GM12864 (cell line): ENCODE measurements around the gene VPS13D.

ENCODE experiments used
- DNase-seq: peaks from one replicate; pipeline ENCODE4 v3.0.0-alpha.2; 2011; ENCODE audit warnings: low read depth
- H3K4me3 ChIP-seq: 2 replicates; pipeline ENCODE4 v1.5.1; 2011; ENCODE audit warnings: mild to moderate bottlenecking, low read depth, low read length, control low read depth
- TF ChIP-seq, protein P1 (sequence below): IDR thresholded peaks from 2 replicates; pipeline ENCODE4 v1.5.1; 2011; ENCODE audit warnings: low read depth, mild to moderate bottlenecking, moderate library complexity, low read length, control low read depth, inconsistent platforms; ENCODE audit errors: missing control alignments

Gene VPS13D

DNA sequence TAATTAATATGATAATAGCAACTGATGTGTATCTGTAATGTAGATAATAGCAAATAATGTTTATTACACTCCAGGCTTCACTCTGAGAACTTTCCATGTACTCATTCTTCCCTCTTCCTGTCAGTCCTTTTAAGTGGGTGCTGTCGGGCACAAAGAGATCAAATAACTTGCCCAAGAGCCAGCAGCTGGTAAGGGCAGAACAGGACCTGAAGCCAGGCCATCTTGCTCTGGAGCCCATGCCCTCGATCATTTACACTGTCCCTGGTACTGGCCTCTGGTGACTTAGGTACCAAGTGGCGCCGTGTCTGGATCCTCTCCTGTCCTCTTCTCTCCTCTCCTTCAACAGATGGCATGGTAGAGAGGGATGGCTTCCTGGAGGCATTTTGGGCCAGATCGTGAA is 97.2 kb downstream of the VPS13D start:
- no peak for DNase-seq
- no peak overlapping the region for H3K4me3 ChIP-seq
- TF ChIP-seq, protein P1, sequence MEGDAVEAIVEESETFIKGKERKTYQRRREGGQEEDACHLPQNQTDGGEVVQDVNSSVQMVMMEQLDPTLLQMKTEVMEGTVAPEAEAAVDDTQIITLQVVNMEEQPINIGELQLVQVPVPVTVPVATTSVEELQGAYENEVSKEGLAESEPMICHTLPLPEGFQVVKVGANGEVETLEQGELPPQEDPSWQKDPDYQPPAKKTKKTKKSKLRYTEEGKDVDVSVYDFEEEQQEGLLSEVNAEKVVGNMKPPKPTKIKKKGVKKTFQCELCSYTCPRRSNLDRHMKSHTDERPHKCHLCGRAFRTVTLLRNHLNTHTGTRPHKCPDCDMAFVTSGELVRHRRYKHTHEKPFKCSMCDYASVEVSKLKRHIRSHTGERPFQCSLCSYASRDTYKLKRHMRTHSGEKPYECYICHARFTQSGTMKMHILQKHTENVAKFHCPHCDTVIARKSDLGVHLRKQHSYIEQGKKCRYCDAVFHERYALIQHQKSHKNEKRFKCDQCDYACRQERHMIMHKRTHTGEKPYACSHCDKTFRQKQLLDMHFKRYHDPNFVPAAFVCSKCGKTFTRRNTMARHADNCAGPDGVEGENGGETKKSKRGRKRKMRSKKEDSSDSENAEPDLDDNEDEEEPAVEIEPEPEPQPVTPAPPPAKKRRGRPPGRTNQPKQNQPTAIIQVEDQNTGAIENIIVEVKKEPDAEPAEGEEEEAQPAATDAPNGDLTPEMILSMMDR, result no peak

DNA sequence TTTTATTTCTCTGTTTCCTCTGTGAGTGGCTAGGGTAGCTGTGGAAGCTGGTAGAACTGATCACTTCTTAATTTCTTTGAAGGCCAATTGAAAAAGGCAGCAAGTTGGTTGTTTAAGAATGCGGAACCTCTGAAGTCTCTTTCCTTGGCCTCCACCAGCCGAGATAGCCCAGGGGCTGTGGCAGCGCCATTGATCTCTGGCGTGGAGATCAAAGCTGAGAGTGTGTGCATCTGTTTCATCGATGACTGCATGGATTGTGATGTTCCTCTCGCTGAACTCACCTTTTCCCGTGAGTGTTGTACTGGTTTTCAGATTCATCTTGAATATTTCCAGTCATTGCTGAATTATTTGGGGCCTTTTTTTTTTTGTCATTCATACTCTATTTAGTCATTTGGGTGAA is 97.7 kb downstream of the VPS13D start:
- TF ChIP-seq, protein P1, result no peak
- no peak for DNase-seq

DNA sequence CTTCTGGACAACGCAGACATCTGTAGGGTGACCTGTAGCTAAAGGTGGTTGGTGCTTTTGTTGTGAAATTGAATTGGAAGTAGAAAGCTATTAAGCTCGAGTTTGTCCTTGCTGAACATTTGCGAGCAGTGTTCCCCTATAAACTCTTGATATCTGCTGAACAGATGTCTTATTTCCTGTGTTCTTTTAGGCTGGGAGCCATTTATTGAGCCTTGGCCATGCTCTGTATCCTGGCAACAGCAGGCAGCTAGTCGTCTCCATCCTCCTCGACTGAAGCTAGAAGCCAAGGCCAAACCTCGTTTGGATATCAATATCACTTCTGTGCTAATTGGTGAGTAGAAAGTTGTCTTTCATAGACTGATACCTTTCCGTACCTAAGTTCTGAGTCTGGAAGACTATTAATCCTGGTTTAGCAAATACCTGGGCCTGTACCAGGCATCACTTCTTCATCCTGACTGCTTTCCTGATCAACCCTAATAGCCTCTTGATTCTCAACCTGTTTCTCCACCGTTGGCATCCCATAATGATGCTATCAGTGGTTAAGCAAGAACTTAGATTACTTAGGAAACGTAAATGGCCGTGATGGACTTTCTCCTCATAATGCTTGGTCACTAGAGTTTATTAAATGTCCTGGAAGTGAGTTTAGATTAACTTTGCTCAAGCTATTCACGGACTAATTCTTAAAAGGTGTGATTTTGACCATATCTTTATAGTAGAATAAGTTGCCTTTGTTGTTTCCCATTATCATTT is 103.4 kb downstream of the VPS13D start:
- H3K4me3 ChIP-seq, result no peak overlapping the region
- no peak for DNase-seq
- TF ChIP-seq, protein P1, result no peak

More for the DNA sequence above, 97.7 kb downstream of the VPS13D start:
- no peak overlapping the region for H3K4me3 ChIP-seq

DNA sequence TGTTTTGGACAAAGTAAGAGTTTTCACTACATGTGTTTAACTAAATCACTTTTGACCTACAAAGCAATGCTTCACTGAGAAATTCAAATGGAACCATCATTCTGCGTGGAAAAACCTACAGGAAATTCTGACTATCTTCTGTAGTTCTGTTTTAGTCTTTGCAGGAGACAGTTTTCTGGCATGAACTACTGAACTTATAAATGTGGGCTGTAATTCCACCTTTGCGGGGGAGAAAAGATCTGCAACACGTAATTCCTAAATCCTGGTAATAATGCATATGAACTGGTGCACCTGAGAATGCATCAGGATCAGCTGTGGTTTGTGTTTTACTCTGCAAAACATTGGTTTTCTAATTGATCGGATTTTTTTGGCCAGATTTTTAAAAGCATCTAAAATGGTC is 106.0 kb downstream of the VPS13D start:
- TF ChIP-seq, protein P1, result no peak
- no peak overlapping the region for H3K4me3 ChIP-seq
- DNase-seq, result no peak

DNA sequence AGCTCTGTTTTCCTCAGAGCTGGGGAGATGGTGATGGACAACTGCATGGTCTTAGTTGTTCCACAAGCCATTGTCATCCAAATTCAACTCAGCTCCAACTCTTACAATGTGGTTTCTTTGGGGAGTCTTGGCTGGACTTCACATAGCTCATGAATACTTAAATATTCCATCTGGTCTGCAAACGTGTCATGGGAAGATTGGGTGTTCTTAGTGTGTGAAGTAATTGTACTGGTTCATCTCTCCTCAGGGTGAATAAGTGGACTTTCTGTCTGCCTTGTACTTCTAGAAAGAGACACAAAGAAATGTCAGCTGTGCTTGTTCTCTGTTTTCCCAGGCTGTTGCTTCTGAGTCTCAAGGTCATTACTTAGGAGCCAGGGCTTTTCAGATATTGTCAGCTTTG is 106.6 kb downstream of the VPS13D start:
- TF ChIP-seq, protein P1, result no peak
- no peak overlapping the region for H3K4me3 ChIP-seq
- no peak for DNase-seq

DNA sequence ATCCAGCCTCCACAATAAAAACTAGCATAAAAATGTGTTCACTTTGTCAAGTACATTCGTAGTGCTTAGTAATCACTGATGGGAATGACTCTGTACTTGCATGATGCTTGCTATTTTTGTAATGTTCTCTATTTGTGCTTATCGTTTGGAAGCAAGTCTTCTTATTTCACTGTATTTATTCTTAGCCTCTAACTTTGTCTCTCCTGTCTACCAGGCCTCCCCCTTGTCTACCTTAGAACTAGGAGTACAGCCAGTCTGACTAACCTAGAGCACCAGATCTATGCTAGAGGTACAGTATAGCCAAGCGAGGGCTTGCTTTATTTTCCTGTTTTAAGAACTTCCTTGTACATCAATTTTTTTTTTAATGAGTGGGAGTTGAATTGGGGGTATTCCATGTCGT is 108.2 kb downstream of the VPS13D start:
- no peak for DNase-seq
- TF ChIP-seq, protein P1, result no peak
- no peak overlapping the region for H3K4me3 ChIP-seq

DNA sequence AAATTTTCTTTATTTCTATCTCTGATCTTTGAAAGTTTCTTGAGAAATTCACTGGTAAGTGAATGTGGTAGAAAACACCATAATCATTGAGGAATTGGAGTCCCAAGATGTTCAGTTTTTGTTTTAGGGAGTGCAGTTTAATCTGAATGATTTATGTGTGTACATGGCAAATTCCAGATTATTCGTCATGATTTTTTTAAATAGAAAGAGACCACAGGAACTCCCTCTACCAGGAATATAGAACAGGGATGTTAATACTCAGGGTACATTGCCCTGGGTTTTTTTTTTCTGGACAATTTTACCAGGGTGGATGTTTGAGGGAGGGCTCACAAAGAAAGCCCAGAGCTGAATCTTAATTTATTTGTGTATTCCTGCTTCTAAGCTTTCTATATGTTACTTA is 109.0 kb downstream of the VPS13D start:
- DNase-seq, result no peak
- TF ChIP-seq, protein P1, result no peak
- no peak overlapping the region for H3K4me3 ChIP-seq
